KMS-11 (cell line): ENCODE measurements around the gene TREM1.

Experiments
- H2AFZ ChIP-seq: fragments of 200-600 bp; sonication (generic); 2 replicates; pipeline ENCODE4 v1.6.1; 2016; ENCODE audit warnings: antibody characterized with exemption, mixed run types, low read depth
- H3K27ac ChIP-seq: fragments of 200-600 bp; sonication (generic); 2 replicates; pipeline ENCODE4 v1.6.1; 2016; ENCODE audit warnings: mild to moderate bottlenecking, mixed run types
- H3K27me3 ChIP-seq: fragments of 200-600 bp; sonication (generic); 2 replicates; pipeline ENCODE4 v1.6.1; 2017; ENCODE audit warnings: mild to moderate bottlenecking, low read depth, mixed run types, moderate library complexity; ENCODE audit not compliant: insufficient read depth
- H3K36me3 ChIP-seq: fragments of 200-600 bp; sonication (generic); 2 replicates; pipeline ENCODE4 v1.6.1; 2017; ENCODE audit warnings: mild to moderate bottlenecking, mixed run types; ENCODE audit not compliant: insufficient read depth
- H3K4me1 ChIP-seq: fragments of 200-600 bp; sonication (generic); 2 replicates; pipeline ENCODE4 v1.6.1; 2016; ENCODE audit warnings: mild to moderate bottlenecking, low read depth, mixed run types; ENCODE audit not compliant: poor library complexity, severe bottlenecking
- H3K4me2 ChIP-seq: fragments of 200-600 bp; sonication (generic); 2 replicates; pipeline ENCODE4 v1.7.0; 2016; ENCODE audit warnings: mild to moderate bottlenecking, mixed run types
- H3K4me3 ChIP-seq: fragments of 200-600 bp; sonication (generic); IDR thresholded peaks from 2 replicates; pipeline ENCODE4 v1.6.1; 2017; ENCODE audit warnings: low read depth, low read length, mixed read lengths; ENCODE audit not compliant: insufficient read depth
- H3K79me2 ChIP-seq: fragments of 200-600 bp; sonication (generic); 2 replicates; pipeline ENCODE4 v1.6.1; 2016; ENCODE audit warnings: low read depth, mixed run types; ENCODE audit not compliant: insufficient read depth
- H3K9ac ChIP-seq: fragments of 200-600 bp; sonication (generic); 2 replicates; pipeline ENCODE4 v1.6.1; 2016; ENCODE audit warnings: mild to moderate bottlenecking, mixed run types
- H4K20me1 ChIP-seq: fragments of 200-600 bp; sonication (generic); 2 replicates; pipeline ENCODE4 v1.6.1; 2016; ENCODE audit warnings: mild to moderate bottlenecking, mixed run types; ENCODE audit not compliant: insufficient read depth
- TF ChIP-seq, protein P1 (sequence below): fragments of 200-600 bp; sonication (generic); conservative IDR thresholded peaks from 2 replicates; pipeline ENCODE4 v1.6.1; 2017; ENCODE audit warnings: low read depth, mild to moderate bottlenecking, antibody characterized with exemption, low read length, moderate library complexity, mixed read lengths

TREM1 gene

DNA sequence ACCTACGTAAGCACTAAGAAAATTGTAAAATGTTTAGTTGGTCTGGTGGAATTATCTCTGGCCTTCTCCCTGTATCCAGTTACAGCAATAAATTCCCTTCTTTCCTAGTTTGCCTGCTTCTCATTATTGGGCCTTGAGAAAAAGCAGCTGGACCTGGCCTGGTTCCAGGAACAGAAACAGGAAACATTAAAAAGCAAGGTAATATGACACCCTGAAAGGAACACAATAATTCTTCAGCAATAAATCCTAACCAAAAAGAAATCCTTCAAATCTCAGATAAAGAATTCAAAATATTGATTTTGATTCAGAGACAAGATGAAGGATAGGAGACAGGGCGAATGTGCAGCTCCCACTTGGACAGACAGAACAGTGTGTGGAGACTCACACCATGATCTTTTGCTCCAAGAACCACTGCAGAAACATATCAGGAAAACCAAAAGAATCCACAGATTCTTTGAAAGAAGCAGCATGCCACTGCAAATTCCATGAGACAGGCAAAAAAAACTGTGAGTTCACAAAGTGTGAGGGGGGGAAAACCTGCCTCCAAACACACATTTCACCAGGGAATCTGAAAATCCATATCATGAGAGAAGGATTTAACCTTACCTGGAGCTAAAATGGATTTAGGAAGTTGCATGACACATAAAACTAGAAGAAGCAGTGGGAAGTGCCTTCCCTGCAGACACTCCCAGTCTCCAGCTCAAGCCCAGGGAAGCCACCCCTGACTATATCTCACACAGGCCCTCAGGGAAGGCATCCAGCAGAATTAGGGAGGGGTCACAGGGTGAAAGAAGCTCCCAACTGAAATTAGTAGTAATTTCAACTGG is 28.9 kb downstream of the TREM1 start:
- Histone ChIP-seq H3K4me1 (peaks cover 66% of the 10 kb centered on the region), H4K20me1 (no peaks in the 10 kb centered on the region), H2AFZ (peak overlapping the region; percentile 48; the same call in 1 of the 2 replicates), H3K27ac (peak overlapping the region; percentile 92), H3K79me2 (no peaks in the 10 kb centered on the region), H3K4me3 (no peak overlapping the region), H3K27me3 (no peaks in the 10 kb centered on the region), H3K9ac (peak overlapping the region; percentile 23; the same call in 1 of the 2 replicates), H3K4me2 (peak overlapping the region; percentile 87), H3K36me3 (no peaks in the 10 kb centered on the region)
- TF ChIP-seq, protein P1, sequence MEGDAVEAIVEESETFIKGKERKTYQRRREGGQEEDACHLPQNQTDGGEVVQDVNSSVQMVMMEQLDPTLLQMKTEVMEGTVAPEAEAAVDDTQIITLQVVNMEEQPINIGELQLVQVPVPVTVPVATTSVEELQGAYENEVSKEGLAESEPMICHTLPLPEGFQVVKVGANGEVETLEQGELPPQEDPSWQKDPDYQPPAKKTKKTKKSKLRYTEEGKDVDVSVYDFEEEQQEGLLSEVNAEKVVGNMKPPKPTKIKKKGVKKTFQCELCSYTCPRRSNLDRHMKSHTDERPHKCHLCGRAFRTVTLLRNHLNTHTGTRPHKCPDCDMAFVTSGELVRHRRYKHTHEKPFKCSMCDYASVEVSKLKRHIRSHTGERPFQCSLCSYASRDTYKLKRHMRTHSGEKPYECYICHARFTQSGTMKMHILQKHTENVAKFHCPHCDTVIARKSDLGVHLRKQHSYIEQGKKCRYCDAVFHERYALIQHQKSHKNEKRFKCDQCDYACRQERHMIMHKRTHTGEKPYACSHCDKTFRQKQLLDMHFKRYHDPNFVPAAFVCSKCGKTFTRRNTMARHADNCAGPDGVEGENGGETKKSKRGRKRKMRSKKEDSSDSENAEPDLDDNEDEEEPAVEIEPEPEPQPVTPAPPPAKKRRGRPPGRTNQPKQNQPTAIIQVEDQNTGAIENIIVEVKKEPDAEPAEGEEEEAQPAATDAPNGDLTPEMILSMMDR, result no peak

DNA sequence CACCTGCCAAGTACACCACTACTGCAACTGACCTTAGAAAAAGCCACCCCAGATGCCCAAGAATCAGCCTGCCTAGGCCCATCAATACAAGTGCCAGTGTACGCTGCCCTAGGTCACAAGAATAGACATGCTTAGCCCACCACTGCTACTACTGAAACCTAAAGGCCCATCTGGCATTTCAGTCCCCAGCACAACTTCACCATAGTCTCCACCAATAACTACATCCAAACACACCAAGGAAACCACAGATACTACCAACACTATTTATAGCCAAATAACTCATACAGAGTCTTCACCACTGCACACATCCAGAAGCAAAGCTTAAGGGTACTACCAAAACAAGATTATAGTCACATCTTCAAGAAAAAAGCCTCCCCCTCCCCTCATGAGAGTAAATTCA is 30.1 kb downstream of the TREM1 start:
- TF ChIP-seq, protein P1, result no peak
- Histone ChIP-seq H2AFZ (peak overlapping the region; percentile 48; the same call in 1 of the 2 replicates), H3K27me3 (no peaks in the 10 kb centered on the region), H3K36me3 (no peaks in the 10 kb centered on the region), H3K79me2 (no peaks in the 10 kb centered on the region), H4K20me1 (no peaks in the 10 kb centered on the region), H3K4me3 (no peak overlapping the region), H3K4me2 (peak overlapping the region; percentile 87), H3K4me1 (peaks cover 66% of the 10 kb centered on the region), H3K9ac (peak overlapping the region; percentile 46; the same call in 1 of the 2 replicates), H3K27ac (peak overlapping the region; percentile 92)

DNA sequence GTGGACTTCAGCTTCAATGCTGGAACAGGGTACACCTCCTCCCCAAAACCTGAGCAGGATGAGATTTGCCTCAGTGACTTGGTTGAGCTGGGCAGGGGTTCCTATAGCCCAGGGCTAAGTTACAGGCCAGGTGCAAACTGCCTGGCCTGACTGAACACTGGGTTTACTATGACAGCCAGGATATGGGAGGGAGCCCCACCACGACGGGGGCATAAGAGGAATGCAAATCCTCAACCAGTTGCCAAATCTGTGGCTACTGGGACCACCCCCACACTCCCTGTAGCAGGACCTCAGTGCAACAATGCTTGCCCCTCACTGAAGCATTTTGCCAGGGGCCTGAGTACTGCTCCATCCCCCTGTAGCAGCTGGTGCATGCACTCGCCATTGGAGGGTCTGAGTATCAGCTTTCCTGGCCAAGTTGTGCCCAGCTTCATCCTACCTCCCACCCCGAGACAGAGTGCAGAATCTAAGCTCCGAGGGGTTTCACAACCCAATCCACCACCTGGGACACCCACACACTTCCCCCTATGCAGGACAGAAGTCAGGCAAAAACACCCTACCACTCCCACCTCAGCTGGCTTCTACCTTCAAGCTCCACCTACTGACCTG is 30.7 kb downstream of the TREM1 start:
- H3K36me3 ChIP-seq, result no peaks in the 10 kb centered on the region
- peak overlapping the region; percentile 46; the same call in 1 of the 2 replicates for H3K9ac ChIP-seq
- TF ChIP-seq, protein P1, result no peak
- peak overlapping the region; percentile 9; the same call in 1 of the 2 replicates for H2AFZ ChIP-seq
- peaks cover 66% of the 10 kb centered on the region for H3K4me1 ChIP-seq
- no peaks in the 10 kb centered on the region for H4K20me1 ChIP-seq
- peak overlapping the region; percentile 92 for H3K27ac ChIP-seq
- peak overlapping the region; percentile 87 for H3K4me2 ChIP-seq
- no peaks in the 10 kb centered on the region for H3K79me2 ChIP-seq
- no peaks in the 10 kb centered on the region for H3K27me3 ChIP-seq
- no peak overlapping the region for H3K4me3 ChIP-seq

DNA sequence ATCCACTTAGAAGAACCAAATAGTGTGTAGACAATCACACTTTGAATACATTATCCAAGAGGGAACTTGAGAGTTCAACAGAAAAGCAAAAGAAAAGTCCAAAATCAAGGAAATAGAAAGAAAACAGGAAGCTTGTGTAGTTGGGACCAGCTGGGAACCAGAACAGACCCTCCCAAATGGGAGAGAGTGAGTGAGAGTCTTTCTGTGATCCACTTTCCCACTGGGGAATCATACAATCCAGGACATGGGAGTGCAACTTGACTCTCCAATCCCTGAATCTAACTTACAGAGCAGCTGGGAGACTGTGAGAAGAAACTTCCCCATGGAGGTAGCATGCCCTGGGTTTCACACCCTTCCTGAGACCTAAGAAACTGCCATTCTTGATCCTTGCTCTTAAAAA is 31.4 kb downstream of the TREM1 start:
- H2AFZ ChIP-seq, result peak overlapping the region; percentile 9; the same call in 1 of the 2 replicates

More for the DNA sequence above, 31.4 kb downstream of the TREM1 start:
- H4K20me1 ChIP-seq, result no peaks in the 10 kb centered on the region
- H3K9ac ChIP-seq, result peak overlapping the region; percentile 46; the same call in 1 of the 2 replicates
- peak overlapping the region; percentile 87 for H3K4me2 ChIP-seq
- H3K4me3 ChIP-seq, result no peak overlapping the region
- peaks cover 66% of the 10 kb centered on the region for H3K4me1 ChIP-seq
- no peaks in the 10 kb centered on the region for H3K79me2 ChIP-seq
- H3K36me3 ChIP-seq, result no peaks in the 10 kb centered on the region
- H3K27me3 ChIP-seq, result no peaks in the 10 kb centered on the region
- H3K27ac ChIP-seq, result peak overlapping the region; percentile 92
- TF ChIP-seq, protein P1, result no peak
